GM12872 (cell line): ENCODE results near the gene RNF123.

Experiments
- TF ChIP-seq, protein P1 (sequence below): IDR thresholded peaks from 3 replicates; pipeline ENCODE4 v1.5.1; 2011; ENCODE audit warnings: low read depth, mild to moderate bottlenecking, low read length, moderate library complexity; ENCODE audit not compliant: insufficient read depth

RNF123 gene

DNA sequence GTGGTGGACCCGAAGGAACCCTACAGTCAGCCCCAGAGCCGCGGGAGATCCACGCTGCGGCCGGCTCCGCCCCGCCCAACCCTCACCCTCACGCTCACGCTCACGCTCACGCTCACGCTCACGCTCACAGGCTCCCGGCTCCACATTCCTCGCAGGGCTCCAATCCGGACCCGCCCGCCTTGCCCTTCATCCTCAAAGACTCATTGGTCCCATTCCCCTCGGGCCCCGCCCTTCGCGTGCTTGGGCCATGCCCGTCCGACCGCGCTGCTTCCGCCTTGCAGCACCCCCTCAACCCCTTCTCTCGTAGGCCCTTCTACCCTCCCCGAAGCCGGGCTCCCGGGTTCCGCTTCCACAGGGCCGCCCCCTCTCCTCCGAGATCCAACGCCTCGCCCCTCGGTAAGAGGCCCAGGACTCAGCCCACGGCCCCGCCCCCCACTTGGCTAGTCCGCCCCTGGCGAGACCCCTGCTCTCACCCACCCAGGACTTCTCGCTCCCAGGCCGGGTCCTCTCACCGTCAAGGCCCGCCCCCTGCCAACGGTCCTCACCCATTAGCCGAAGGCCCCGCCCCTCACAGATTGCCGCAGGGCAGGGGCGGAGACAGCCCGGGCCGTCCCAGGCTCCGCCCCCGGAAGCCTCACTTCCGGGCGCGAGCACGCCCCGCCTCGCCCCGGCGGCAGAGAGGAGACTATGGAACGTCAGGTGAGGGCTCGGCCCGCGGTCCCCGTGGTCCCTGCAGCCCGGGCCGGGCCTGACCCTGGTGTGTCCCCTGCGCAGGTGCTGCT, 15.5 kb upstream of the RNF123 start, which contains the start of gene APEH:
APEH (plus strand) TSS at position 637 of the 782 bp plus-strand sequence; CDS start at position 688, 51 bp downstream.
- TF ChIP-seq, protein P1, sequence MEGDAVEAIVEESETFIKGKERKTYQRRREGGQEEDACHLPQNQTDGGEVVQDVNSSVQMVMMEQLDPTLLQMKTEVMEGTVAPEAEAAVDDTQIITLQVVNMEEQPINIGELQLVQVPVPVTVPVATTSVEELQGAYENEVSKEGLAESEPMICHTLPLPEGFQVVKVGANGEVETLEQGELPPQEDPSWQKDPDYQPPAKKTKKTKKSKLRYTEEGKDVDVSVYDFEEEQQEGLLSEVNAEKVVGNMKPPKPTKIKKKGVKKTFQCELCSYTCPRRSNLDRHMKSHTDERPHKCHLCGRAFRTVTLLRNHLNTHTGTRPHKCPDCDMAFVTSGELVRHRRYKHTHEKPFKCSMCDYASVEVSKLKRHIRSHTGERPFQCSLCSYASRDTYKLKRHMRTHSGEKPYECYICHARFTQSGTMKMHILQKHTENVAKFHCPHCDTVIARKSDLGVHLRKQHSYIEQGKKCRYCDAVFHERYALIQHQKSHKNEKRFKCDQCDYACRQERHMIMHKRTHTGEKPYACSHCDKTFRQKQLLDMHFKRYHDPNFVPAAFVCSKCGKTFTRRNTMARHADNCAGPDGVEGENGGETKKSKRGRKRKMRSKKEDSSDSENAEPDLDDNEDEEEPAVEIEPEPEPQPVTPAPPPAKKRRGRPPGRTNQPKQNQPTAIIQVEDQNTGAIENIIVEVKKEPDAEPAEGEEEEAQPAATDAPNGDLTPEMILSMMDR: no peak

DNA sequence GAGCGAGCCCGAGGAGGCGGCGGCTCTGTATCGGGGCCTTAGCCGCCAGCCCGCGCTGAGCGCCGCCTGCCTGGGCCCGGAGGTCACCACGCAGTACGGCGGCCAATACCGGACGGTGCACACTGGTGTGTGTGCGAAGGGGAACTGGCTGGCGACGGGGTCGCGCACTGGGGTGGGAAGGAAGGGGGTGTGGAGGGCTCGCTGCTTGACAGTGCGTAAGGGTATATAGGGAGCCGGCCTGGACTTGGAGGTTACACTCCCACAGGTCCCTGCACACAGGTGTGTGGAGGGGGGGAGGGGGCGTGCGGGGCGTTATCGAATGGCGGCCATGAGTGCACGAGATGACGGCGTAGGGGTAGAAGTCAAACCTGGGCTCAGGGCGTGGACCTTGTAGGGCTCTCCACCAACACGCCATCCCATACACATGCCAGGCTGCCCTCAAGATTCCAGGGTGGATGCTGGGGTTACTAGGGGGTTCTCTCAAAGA, 14.8 kb upstream of the RNF123 start:
- TF ChIP-seq, protein P1: no peak

DNA sequence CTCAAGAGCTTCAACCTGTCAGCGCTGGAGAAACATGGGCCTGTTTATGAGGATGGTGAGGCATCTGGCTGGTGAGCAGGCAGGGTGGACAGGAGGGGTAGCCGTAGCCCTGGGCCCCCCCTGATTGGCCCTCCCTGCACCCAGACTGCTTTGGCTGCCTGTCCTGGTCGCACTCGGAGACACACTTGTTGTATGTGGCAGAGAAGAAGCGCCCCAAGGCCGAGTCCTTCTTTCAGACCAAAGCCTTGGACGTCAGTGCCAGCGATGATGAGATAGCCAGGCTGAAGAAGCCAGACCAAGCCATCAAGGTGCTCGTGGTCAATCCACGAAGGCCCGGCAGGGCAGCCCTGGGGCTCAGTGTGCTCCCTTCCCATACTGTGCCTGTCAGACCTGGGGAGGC, 13.4 kb upstream of the RNF123 start:
- TF ChIP-seq, protein P1: no peak

DNA sequence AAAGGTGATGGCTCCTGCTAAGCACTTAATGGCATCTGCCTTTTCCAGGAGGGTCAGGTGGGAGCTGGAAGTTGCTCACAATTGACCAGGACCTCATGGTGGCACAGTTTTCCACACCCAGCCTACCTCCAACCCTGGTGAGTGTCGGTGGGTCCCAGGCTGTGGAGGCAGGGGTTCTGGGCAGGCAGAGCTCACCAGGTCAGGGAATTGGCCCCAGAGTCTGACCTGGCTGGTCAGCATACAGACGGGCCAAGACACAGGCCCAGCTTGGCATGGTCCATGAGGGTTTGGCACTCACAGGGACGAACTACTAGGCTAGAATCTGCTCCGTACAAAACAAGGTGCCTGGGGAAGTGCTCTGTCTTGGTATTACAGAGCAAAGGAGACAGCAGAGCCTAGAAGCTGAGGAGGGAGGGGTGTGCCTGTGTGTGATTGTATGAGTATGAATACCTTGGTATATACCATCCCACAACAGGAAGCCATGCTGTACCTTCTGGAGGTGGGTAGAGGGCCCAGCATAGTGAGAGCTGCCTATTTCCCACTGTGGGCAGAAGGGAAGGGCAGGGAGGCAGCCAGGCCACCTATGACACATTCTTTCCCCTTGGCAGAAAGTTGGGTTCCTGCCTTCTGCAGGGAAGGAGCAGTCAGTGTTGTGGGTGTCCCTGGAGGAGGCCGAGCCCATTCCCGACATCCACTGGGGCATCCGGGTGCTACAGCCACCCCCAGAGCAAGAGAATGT, 8.7 kb upstream of the RNF123 start:
- TF ChIP-seq, protein P1: no peak

DNA sequence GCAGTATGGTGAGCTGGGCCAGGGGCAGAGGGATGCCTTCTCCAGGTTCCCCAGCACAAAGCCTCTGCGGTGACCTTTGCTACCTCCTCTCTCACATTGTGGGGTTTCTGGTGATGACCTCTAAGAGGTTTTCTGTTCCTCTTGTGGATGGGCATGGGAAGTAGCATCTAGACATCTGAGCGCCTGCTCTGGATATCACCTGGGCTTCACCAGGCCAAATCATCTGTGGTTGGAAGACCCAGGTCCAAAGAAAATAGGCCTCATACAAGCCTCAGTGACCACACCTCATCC, 8.2 kb upstream of the RNF123 start:
- TF ChIP-seq, protein P1: no peak

DNA sequence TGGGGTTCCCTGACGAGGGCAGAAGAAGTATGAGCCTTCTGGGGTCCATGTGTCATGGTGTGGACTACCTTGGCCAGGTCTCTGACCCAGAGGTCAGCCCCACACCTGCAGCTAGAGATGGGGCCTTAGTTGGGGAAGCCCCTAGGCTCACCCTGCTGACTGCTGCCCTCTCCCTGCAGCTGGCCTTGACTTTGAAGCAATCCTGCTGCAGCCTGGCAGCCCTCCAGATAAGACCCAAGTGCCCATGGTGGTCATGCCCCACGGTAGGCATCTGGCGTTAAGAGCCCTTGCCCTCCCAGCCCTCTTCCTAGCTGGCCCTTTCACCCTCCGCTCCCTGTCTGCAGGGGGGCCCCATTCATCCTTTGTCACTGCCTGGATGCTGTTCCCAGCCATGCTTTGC, 7.8 kb upstream of the RNF123 start:
- TF ChIP-seq, protein P1: no peak

DNA sequence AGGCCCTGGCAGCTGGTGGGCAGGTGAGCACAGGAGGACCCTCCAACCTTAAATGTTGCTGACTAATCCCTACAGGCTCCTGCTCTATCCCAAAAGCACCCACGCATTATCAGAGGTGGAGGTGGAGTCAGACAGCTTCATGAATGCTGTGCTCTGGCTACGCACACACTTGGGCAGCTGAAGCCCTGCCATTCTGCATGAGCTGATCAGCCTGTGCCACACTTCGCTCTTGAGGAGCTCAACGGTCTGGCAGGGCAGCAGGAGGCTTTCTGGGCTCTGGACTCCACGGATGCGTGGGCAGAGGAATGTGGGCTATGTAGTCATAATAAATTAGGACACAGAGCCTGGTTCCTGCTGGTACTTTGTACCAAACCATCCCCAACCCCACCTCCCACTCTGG, 6.2 kb upstream of the RNF123 start:
- TF ChIP-seq, protein P1: no peak
